Inferior parietal cortex (tissue), 1 donor: Measurements from ENCODE around the gene KLHL20.

Experiments
- DNase-seq: peaks from one replicate; pipeline ENCODE4 v3.0.0-alpha.2; 2016; ENCODE audit errors: extremely low spot score

KLHL20 gene

GRCh38 chr1:173832748-173833147, 118.0 kb downstream of the KLHL20 start:
- no peak for DNase-seq
